Measurements from ENCODE around the gene CST3.

- TF ChIP-seq CTCF (IDR thresholded peaks at IDR 0.05) (peak; percentile 48 to 81 (median 75)), POLR2A (IDR thresholded peaks at IDR 0.05) (no peak)
Observed at GRCh38 chr20:23668477-23668951, 30.8 kb upstream of the CST3 start.
